ENCODE measurements around the gene NTM.

NTM gene

DNA sequence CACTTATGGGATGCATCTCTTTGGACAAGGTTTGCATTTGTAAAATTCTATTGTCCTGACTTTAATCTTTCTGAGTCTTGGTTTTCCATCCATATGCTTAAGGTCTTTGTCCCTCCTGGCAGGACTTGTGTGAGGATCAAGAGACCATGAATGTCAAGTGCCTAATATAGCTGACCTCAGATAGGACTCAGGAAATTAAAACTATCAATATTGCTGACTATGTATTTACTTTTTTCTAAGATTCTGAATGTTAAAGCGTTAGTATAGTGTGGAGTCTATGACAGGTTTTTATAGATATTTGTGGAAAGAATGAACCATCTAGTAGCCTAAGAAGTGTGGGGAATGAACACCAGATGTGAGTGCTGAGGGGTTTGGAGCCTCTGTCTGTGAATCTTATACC is 637.8 kb downstream of the NTM start:
- TF ChIP-seq ZFX (IDR thresholded peaks at IDR 0.05; ENCODE audit: borderline replicate concordance), result no peak
- TF ChIP-seq, protein P1, sequence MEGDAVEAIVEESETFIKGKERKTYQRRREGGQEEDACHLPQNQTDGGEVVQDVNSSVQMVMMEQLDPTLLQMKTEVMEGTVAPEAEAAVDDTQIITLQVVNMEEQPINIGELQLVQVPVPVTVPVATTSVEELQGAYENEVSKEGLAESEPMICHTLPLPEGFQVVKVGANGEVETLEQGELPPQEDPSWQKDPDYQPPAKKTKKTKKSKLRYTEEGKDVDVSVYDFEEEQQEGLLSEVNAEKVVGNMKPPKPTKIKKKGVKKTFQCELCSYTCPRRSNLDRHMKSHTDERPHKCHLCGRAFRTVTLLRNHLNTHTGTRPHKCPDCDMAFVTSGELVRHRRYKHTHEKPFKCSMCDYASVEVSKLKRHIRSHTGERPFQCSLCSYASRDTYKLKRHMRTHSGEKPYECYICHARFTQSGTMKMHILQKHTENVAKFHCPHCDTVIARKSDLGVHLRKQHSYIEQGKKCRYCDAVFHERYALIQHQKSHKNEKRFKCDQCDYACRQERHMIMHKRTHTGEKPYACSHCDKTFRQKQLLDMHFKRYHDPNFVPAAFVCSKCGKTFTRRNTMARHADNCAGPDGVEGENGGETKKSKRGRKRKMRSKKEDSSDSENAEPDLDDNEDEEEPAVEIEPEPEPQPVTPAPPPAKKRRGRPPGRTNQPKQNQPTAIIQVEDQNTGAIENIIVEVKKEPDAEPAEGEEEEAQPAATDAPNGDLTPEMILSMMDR (IDR thresholded peaks at IDR 0.05), result no peak
- H3K27ac ChIP-seq, result no peak overlapping the region

DNA sequence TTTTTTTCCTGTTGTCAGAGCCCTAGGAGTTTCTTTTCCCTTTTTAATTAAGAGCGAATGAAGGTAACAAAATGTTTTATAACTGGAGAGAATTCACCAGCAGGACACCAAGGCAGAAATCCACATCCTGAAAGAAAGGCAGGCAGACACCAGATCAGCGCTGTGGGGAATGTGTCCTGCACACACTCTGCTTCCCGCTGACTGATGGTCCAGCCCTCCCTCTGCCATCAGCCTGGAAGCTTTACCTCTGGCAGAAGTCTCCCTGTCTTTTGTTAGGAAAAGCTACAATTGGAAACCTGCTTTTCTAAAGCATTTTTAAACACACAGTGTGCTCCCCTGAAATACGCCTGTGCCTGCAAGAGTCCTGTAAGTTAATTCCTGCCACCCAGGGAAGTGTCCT is 638.5 kb downstream of the NTM start:
- H3K27ac ChIP-seq, result no peak overlapping the region
- TF ChIP-seq, protein P1 (IDR thresholded peaks at IDR 0.05), result no peak
- TF ChIP-seq ZFX (IDR thresholded peaks at IDR 0.05; ENCODE audit: borderline replicate concordance), result no peak

DNA sequence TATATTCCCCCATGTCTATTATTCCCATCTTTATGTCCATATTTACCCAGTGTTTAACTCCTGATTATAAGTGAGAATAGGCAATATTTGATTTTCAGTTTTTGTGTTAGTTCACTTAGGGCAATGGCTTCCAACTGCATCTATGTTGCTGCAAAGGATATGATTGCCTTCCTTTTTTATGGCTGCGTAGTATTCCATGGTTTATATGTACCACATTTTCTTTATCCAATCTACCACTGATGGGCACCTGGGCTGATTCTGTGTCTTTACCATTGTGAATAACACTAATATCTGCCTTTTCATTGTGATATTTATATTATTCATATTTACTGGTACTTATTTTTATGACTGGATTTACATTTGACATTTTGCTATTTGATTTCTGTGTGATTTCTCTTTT is 649.6 kb downstream of the NTM start:
- no peak overlapping the region for H3K27ac ChIP-seq
- TF ChIP-seq ZFX (IDR thresholded peaks at IDR 0.05; ENCODE audit: borderline replicate concordance), result no peak

DNA sequence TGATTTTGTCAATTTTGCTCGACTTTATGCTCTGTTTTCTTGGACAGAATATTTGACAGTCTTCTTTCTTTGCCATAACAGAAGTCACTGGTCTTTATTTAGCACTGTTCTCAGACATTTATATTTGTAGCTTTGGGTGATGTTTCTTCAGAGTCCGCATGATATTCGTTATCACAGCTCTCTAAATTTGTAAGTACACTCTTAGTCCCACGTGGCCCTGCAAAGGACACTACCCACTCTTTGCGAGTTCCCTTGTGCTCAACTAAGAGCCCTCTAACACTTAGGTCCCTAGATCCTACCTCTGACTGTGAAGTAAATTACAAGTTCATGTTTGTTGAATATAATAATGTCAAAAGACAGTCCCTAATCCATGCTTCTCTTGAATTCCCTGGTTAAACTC is 651.9 kb downstream of the NTM start:
- TF ChIP-seq, protein P1 (IDR thresholded peaks at IDR 0.05), result no peak
- TF ChIP-seq ZFX (IDR thresholded peaks at IDR 0.05; ENCODE audit: borderline replicate concordance), result no peak
- H3K27ac ChIP-seq, result no peak overlapping the region

DNA sequence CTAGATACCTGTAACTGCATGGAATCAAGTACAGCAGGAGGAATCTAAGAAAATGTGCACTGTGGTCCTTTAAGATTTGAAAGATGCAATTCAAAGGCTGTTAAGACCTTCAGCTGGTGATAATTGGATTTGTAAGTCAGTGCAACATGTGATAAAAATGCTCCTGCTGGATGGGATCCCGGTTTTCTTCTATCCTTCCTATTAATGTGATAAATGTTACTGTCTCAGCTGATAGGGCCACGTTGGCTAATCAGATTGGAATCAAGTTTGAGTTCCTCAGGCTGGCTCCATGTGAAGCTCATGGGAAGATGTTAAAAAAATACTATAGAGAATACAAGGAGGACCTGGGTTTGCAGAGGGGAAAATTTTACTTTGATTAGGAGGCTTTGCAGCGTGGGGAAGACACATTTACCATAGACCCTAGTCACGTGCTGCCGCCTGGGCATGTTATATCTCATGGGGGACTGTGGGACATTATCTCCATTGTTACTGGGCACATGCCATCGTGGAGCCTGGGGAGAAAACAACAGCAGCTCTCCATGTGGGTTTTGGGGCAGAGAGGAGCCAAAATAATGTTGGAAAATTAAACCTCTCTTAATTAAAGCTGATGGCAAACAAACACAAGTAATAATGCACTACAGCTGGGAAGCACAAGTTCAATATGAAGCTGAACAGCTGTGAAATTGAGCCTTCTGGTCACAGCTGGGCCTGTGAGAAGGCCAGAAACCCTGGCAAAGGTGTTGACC is 652.5 kb downstream of the NTM start:
- no peak for TF ChIP-seq ZFX (IDR thresholded peaks at IDR 0.05; ENCODE audit: borderline replicate concordance)
- TF ChIP-seq, protein P1 (IDR thresholded peaks at IDR 0.05), result no peak
- no peak overlapping the region for H3K27ac ChIP-seq

DNA sequence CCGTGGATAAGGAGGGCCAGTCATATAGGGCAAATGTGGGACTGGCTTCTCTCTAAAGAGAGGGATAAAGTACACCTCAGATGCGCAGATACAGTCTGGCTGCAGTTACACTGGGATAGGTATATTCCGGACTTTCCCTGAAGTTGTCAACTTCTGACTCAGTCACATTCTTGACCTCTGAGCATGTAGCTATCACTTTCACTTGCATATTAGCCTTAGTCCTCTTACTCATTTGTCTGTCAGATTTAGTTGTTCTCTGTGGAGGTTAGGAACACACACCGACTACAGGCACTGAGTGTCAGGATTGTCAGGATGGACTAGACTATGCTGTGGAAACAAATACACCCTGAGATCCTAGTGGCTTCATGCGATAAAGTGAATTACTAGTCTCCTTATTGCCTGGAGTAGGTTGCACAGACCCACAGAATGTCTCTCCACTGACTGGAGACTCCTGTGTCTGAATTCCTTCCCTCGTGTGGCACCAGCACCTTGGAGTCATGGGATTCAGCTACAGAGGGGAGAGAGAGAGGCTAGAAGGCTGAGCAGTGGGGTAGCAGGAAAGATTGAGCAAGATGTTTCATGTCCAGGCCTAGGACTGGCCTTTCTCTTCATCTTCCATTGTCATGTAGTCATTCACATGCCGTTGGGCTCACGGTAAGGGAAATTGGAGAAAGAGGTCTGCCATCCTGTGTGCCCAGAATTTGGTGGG is 654.3 kb downstream of the NTM start:
- TF ChIP-seq, protein P1 (IDR thresholded peaks at IDR 0.05), result no peak
- TF ChIP-seq ZFX (IDR thresholded peaks at IDR 0.05; ENCODE audit: borderline replicate concordance), result no peak
- no peak overlapping the region for H3K27ac ChIP-seq

DNA sequence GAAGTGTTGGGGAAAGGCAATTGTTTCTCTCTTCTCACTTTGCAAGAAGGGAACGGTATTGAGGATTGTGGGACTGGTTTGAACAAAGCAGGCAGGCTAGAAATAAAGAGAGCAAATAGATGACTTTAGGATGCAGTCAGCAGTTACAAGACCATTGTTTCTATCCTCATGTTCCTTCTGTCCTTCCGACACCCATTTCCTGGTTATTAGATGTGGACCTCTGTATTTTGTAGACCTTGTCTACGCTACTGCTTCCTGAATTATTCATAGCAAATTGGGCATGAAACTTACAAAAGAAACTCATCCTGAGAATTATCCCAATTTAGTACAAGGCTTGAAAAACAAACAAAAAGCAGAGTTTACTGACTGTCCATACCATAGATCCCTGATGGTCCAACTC is 656.3 kb downstream of the NTM start:
- H3K27ac ChIP-seq, result no peak overlapping the region
- TF ChIP-seq, protein P1 (IDR thresholded peaks at IDR 0.05), result no peak
- no peak for TF ChIP-seq ZFX (IDR thresholded peaks at IDR 0.05; ENCODE audit: borderline replicate concordance)
